Liver (tissue), 2 donors: Measurements from ENCODE around the gene MAML3.

Experiments used
- CTCF ChIP-seq: fragments of 150-350 bp; IDR thresholded peaks from 2 replicates; pipeline ENCODE4 v1.5.1; 2017; ENCODE audit warnings: improper control_type of control experiment, low read depth, low read length; ENCODE audit not compliant: missing input control
- MAX ChIP-seq: IDR thresholded peaks from 2 replicates; pipeline ENCODE4 v1.6.1; 2016; ENCODE audit warnings: antibody characterized with exemption
- donor health status: healthy.

GRCh38 chr4:139797287-139797686, 356.7 kb downstream of the MAML3 start:
- TF ChIP-seq CTCF (no peak), MAX (no peak)
